Mesodermal cell (in vitro differentiated cells): ENCODE results near the gene RAB6A. TPM values are rescaled to one million over a fixed set of nuclear protein-coding genes. Genes with fewer than 3 reads are reported as not detected.

Experiments
- H3K27ac ChIP-seq: 2 replicates; pipeline ENCODE4 v1.7.0; 2013; ENCODE audit warnings: mild to moderate bottlenecking, low read depth, low read length, moderate library complexity; ENCODE audit not compliant: severe bottlenecking
- H3K36me3 ChIP-seq: 2 replicates; pipeline ENCODE4 v1.7.1; 2013; ENCODE audit warnings: mild to moderate bottlenecking, low read length, moderate library complexity; ENCODE audit not compliant: control insufficient read depth, insufficient read depth
- H3K4me1 ChIP-seq: one replicate; pipeline ENCODE4 v1.7.1; 2013; ENCODE audit warnings: mild to moderate bottlenecking, low read length; ENCODE audit not compliant: insufficient read depth, control insufficient read depth, poor library complexity, severe bottlenecking
- H3K4me3 ChIP-seq: 2 replicates; pipeline ENCODE4 v1.7.0; 2013; ENCODE audit warnings: low read length, control low read depth, mild to moderate bottlenecking; ENCODE audit not compliant: insufficient read depth, poor library complexity, severe bottlenecking; ENCODE audit errors: extremely low read depth
- H3K9me3 ChIP-seq: 2 replicates; pipeline ENCODE4 v1.7.1; 2013; ENCODE audit warnings: mild to moderate bottlenecking, low read length, moderate library complexity; ENCODE audit not compliant: control insufficient read depth
- WGBS, 2 experiments: methylation state at CpG; one replicate each; pipeline ENCODE4 v1.1.5; 2013; ENCODE audit warnings: missing lambda C conversion rate in 2 of 2; ENCODE audit not compliant: insufficient coverage in 2 of 2; 5-methylcytosine and 5-hydroxymethylcytosine counted together
- polyA plus RNA-seq, 2 experiments: library from polyadenylated mRNA; stranded (reverse); fragments of 50-300 nt; gene quantifications; one replicate each; pipeline ENCODE4 v1.2.3, GENCODE V29; 2013

RAB6A gene
- polyA plus RNA-seq (2013, experiment 1 of 2): 107 TPM
- 105 TPM for polyA plus RNA-seq (2013, experiment 2 of 2)

DNA sequence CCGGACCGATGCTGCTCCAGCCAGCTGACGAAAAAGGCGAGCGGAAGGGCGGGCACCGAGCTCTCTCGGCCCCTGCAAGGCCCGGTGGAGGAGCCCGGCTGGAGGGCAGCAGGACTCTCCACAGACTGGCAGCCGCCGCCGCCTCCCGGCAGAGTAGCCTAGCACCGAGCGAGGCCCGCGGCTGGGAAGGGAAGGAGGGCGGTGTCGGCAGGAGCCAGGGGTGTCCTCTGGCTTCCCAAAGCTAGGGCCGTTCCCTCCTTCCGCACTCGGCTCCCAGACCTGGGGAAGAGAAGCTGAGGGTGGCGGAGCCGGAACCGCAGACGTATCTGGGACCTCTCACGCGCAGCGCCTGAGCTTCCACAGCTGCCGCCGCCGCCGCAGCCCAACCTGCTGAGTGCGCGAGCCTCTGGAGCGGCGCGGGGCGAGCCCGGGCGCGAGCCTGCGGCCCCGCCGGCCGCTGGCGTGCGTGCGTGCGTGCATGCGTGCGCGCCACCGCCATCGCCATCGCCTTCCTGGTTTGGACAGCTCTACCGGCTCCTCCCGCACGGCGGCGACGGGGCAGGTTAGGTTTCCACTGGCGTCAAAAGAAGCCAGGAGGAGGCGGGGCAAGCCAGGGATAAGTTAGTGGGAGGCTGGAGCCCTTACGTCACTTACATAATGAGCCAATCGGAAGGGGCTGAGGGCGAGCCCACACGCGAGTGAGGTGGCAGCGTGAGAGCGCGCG is at the start of gene RAB6A:
RAB6A (minus strand) TSS at position 396 of the 724 bp plus-strand sequence. CDS start 439 bp downstream, outside the sequence.
- Histone ChIP-seq H3K36me3 (peaks cover 9% of the 10 kb centered on the region), H3K27ac (peak within 1 kb of the TSS; percentile 82), H3K9me3 (no peaks in the 10 kb centered on the region), H3K4me1 (no peaks in the 10 kb centered on the region), H3K4me3 (peak within 1 kb of the TSS; percentile 100)
- 0% methylated on average over 43 to 63 of the region's 74 CpGs for whole genome bisulfite sequencing, 2 experiments

GRCh38 chr11:73810637-73811036 is 49.8 kb upstream of the RAB6A start:
- 80% methylated on average over 1 of the region's 1 CpG; no CpG with 5 or more reads in 1 of the 2 experiments for WGBS, 2 experiments
- H3K9me3 ChIP-seq: no peaks in the 10 kb centered on the region
- H3K36me3 ChIP-seq: peaks cover 25% of the 10 kb centered on the region
- no peak overlapping the region for H3K4me3 ChIP-seq
- no peaks in the 10 kb centered on the region for H3K4me1 ChIP-seq
- H3K27ac ChIP-seq: no peak overlapping the region

DNA sequence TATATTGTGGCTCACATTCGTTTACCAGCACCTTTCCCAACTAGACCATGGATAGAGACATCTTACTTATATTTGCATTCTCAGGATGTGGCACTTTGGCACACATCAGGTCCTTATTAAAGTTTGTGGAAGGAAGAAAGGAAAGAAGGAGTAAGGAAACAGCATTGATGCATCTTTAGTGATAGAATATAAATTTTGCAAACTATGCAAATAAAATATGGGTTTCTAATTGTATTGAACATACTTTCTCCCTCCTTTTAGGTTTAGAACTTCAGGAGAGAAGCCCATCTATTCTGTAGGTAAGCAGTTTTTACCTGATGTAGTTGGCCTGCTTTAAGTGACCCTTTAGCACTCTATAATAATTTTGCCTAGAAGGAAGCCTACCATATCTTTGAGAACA is 47.2 kb upstream of the RAB6A start:
- Histone ChIP-seq H3K36me3 (peaks cover 27% of the 10 kb centered on the region), H3K9me3 (no peaks in the 10 kb centered on the region), H3K4me1 (no peaks in the 10 kb centered on the region), H3K27ac (no peak overlapping the region), H3K4me3 (no peak overlapping the region)
- WGBS, 2 experiments: no CpG with 5 or more reads among the region's 1 CpG

GRCh38 chr11:73804712-73805111 is 43.8 kb upstream of the RAB6A start:
- H3K27ac ChIP-seq: no peak overlapping the region
- H3K4me3 ChIP-seq: no peak overlapping the region
- peaks cover 27% of the 10 kb centered on the region for H3K36me3 ChIP-seq
- no peaks in the 10 kb centered on the region for H3K9me3 ChIP-seq
- no peaks in the 10 kb centered on the region for H3K4me1 ChIP-seq

GRCh38 chr11:73801136-73801535 is 40.3 kb upstream of the RAB6A start:
- Histone ChIP-seq H3K9me3 (no peaks in the 10 kb centered on the region), H3K4me3 (no peak overlapping the region), H3K4me1 (no peaks in the 10 kb centered on the region), H3K27ac (no peak overlapping the region), H3K36me3 (peaks cover 17% of the 10 kb centered on the region)
- no CpG with 5 or more reads among the region's 1 CpG for WGBS, 2 experiments

DNA sequence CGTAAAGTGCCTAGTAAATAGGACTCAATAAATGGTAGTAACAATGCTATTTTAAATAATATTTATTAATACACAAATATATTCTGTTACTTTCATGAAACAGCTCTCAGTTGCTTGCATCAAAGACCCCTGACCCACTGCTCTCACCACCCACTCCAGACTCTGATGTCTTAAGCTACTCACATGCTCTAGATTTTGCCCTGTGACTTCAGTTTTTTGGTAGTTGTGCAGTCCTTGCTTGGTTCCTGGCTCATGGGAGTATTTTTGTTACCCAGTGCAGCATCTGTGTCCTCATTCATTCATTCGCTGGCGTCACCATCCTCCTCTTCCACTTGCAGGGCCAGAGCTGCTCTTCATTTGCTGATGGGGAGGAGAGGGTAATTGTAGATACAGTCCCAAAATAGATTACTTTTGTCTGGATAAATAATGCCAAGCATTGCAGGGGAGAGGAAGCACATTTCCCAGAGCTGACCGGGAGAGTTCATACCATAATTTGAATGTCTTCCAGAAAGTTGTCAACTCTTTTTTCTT is 39.5 kb upstream of the RAB6A start:
- 92 to 100% methylated on average over 1 to 2 of the region's 4 CpGs for WGBS, 2 experiments

GRCh38 chr11:73797457-73797856 is 36.6 kb upstream of the RAB6A start:
- H3K27ac ChIP-seq: no peak overlapping the region
- H3K9me3 ChIP-seq: no peaks in the 10 kb centered on the region
- H3K4me3 ChIP-seq: no peak overlapping the region
- 86 to 89% methylated on average over 8 to 9 of the region's 10 CpGs for WGBS, 2 experiments
- H3K4me1 ChIP-seq: no peaks in the 10 kb centered on the region
- peaks cover 11% of the 10 kb centered on the region for H3K36me3 ChIP-seq

More for the DNA sequence above, 39.5 kb upstream of the RAB6A start:
- H3K27ac ChIP-seq: no peak overlapping the region
- no peak overlapping the region for H3K4me3 ChIP-seq
- H3K36me3 ChIP-seq: peaks cover 11% of the 10 kb centered on the region
- H3K9me3 ChIP-seq: no peaks in the 10 kb centered on the region
- H3K4me1 ChIP-seq: no peaks in the 10 kb centered on the region

GRCh38 chr11:73795925-73796632 is 35.2 kb upstream of the RAB6A start:
- no peak overlapping the region for H3K27ac ChIP-seq
- H3K4me3 ChIP-seq: no peak overlapping the region
- H3K36me3 ChIP-seq: peaks cover 11% of the 10 kb centered on the region
- no peaks in the 10 kb centered on the region for H3K9me3 ChIP-seq
- no peaks in the 10 kb centered on the region for H3K4me1 ChIP-seq
- WGBS, 2 experiments: 91 to 94% methylated on average over 18 to 19 of the region's 19 CpGs

DNA sequence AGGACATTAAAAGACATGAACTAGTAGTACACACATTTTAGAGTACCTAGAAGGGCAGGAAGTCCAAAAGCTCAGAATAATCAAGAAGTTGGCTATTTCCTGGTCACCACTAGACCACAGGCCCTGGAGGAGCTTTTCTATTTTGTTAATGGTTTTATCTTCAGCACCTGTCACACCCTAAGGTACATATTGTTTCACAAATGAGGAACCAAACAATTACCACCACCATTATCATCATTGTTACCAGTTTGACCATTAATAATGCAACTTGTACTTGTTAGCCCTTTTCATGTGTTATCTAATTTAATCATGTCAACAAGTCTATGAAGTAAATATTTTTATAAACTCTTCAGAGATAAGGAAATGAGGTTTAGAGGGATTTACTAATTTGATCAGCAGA is 31.7 kb upstream of the RAB6A start:
- Histone ChIP-seq H3K36me3 (peaks cover 11% of the 10 kb centered on the region), H3K27ac (no peak overlapping the region), H3K4me3 (no peak overlapping the region), H3K4me1 (no peaks in the 10 kb centered on the region), H3K9me3 (no peaks in the 10 kb centered on the region)

DNA sequence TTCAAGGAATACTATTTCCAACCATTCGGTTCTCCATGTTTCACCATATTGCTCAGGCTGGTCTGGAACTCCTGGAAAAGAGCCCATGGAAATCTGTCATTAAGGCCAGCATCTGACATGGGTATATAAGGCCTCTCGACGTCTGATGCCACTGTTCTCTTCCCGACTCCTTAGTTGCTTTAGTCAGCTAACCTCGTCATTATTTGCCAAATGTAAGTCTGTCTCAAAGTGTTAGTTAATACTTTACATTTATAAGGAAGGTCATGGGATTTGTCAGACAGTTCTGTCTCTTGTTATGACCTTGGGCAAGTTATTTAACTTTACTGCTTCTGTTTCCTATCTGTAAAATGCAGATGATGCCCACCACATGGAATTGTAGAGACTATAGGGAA is 28.4 kb upstream of the RAB6A start:
- Histone ChIP-seq H3K27ac (no peak overlapping the region), H3K4me3 (no peak overlapping the region)

More for the DNA sequence above, 28.4 kb upstream of the RAB6A start:
- Histone ChIP-seq H3K4me1 (no peaks in the 10 kb centered on the region), H3K9me3 (no peaks in the 10 kb centered on the region), H3K36me3 (no peaks in the 10 kb centered on the region)
- 100% methylated on average over 3 to 4 of the region's 5 CpGs for WGBS, 2 experiments
